ENCODE data around the gene SNAP25.

SNAP25 gene

DNA sequence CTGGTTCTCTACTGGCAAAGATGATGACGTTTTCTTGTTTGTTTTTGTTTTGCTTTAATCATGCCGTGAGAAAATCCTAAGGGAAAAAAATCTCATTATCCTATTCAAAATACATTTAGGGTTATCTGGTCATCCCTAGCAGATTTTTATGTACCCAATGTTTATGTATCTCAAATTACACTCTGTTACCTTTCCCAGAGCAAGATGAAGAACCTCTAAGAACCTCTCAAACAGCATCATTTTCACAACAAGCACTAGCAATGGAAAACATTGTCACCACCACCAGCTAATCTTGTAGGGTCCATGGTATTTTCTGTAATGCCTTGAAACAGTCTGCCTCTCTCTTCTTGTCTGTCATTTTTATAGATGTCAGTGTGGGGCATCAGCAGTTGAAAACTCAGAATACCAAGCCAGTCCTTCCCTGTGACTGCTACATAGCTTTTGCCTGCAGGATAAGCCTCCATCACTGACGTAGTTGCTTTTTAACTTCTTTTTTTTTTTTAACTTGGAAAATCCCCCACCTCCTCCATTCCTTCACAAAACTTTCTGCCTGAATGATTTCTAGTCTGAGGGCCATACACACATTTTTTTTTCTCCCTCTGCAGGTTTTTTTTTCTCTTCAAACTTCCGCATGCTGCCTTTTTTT lies 2.4 kb upstream of the SNAP25 start:
- peaks cover 29% of the 10 kb centered on the region for H3K27me3 ChIP-seq (ENCODE audit: insufficient read depth, poor library complexity, severe bottlenecking)
- no peak overlapping the region for H3K27ac ChIP-seq (replicated peaks)
- no peak overlapping the region for H3K4me3 ChIP-seq (replicated peaks; ENCODE audit: insufficient read depth, low read length)
- no peak for TF ChIP-seq SPI1 (IDR thresholded peaks at IDR 0.05; ENCODE audit: borderline replicate concordance, low read depth)
- no peak for TF ChIP-seq GABPA (IDR thresholded peaks at IDR 0.05; ENCODE audit: low read depth)
- TF ChIP-seq CTCF (IDR thresholded peaks at IDR 0.05; ENCODE audit: insufficient read depth, low read length), result no peak
- TF ChIP-seq, protein P1, sequence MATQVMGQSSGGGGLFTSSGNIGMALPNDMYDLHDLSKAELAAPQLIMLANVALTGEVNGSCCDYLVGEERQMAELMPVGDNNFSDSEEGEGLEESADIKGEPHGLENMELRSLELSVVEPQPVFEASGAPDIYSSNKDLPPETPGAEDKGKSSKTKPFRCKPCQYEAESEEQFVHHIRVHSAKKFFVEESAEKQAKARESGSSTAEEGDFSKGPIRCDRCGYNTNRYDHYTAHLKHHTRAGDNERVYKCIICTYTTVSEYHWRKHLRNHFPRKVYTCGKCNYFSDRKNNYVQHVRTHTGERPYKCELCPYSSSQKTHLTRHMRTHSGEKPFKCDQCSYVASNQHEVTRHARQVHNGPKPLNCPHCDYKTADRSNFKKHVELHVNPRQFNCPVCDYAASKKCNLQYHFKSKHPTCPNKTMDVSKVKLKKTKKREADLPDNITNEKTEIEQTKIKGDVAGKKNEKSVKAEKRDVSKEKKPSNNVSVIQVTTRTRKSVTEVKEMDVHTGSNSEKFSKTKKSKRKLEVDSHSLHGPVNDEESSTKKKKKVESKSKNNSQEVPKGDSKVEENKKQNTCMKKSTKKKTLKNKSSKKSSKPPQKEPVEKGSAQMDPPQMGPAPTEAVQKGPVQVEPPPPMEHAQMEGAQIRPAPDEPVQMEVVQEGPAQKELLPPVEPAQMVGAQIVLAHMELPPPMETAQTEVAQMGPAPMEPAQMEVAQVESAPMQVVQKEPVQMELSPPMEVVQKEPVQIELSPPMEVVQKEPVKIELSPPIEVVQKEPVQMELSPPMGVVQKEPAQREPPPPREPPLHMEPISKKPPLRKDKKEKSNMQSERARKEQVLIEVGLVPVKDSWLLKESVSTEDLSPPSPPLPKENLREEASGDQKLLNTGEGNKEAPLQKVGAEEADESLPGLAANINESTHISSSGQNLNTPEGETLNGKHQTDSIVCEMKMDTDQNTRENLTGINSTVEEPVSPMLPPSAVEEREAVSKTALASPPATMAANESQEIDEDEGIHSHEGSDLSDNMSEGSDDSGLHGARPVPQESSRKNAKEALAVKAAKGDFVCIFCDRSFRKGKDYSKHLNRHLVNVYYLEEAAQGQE (IDR thresholded peaks at IDR 0.05; ENCODE audit: insufficient replicate concordance, low read depth), result no peak
- no peak for TF ChIP-seq POLR2AphosphoS5 (IDR thresholded peaks at IDR 0.05; ENCODE audit: low read depth)
- no peak for DNase-seq (ENCODE audit: low read depth in 1 of 2, low spot score in 1 of 2)

DNA sequence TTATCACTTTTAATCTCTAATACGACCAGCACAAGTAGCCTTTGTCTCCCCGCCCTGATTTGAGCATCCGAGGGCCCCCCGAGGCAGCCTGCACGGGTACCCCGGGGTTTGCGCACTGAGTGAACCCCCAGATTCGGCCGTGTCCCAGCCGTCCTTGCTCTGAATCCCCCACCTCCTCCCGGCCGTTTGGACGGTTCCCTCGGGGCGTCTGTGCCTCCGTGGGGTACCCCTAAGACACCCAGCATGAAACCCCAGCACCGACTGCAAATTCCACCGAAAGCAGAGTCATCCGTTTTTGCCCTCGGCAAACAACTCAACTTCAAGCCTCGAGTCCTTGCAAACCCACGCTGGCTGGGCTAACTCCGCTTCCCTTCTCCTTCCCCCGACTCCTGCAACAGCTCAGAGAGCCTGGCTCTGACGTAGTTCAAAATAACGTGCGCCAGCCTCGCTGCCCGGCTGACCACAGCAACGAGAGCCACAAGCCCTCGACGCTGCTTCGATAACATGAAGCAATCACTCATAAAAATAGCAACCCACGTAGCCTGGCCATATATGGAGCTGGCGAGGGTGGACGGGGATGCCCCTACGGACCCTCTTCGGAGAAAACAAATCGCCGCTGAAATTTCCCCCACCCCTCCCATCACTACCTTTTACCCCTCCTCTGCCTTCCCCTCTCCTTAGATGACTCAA lies 764 bp upstream of the SNAP25 start:
- Histone ChIP-seq H3K27me3 (ENCODE audit: insufficient read depth, poor library complexity, severe bottlenecking) (peaks cover 27% of the 10 kb centered on the region), H3K27ac (replicated peaks) (no peak overlapping the region), H3K4me3 (replicated peaks; ENCODE audit: insufficient read depth, low read length) (no peak overlapping the region)
- DNase-seq (ENCODE audit: low read depth in 1 of 2, low spot score in 1 of 2), result no peak
- TF ChIP-seq, protein P1 (IDR thresholded peaks at IDR 0.05; ENCODE audit: insufficient replicate concordance, low read depth), result no peak
- no peak for TF ChIP-seq GABPA (IDR thresholded peaks at IDR 0.05; ENCODE audit: low read depth)
- no peak for TF ChIP-seq POLR2AphosphoS5 (IDR thresholded peaks at IDR 0.05; ENCODE audit: low read depth)
- TF ChIP-seq SPI1 (IDR thresholded peaks at IDR 0.05; ENCODE audit: borderline replicate concordance, low read depth), result no peak
- TF ChIP-seq CTCF (IDR thresholded peaks at IDR 0.05; ENCODE audit: insufficient read depth, low read length), result no peak

DNA sequence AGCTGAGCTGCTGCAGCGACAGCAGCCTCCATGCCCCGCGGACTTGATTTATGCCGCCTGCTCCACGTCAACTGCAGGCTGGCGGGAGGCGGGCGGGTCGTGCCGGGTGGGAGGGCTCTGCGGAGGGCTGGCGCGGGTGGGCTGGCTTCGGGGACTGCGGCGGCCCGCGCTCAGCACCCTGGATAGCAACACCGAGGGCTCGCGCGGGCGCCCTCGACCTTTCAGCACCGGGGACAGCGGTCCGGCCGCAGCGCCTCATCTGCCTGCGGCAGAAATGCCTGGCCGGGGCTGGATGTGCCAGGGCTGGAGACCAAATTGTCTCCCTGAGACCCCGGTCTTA lies 792 bp downstream of the SNAP25 start:
- H3K4me3 ChIP-seq (replicated peaks; ENCODE audit: insufficient read depth, low read length), result no peak overlapping the region
- TF ChIP-seq CTCF (IDR thresholded peaks at IDR 0.05; ENCODE audit: insufficient read depth, low read length) (no peak), SPI1 (IDR thresholded peaks at IDR 0.05; ENCODE audit: borderline replicate concordance, low read depth) (no peak), POLR2AphosphoS5 (IDR thresholded peaks at IDR 0.05; ENCODE audit: low read depth) (no peak), GABPA (IDR thresholded peaks at IDR 0.05; ENCODE audit: low read depth) (no peak)
- TF ChIP-seq, protein P1 (IDR thresholded peaks at IDR 0.05; ENCODE audit: insufficient replicate concordance, low read depth), result peak; percentile 100
- H3K27me3 ChIP-seq (ENCODE audit: insufficient read depth, poor library complexity, severe bottlenecking), result peaks cover 27% of the 10 kb centered on the region
- H3K27ac ChIP-seq (replicated peaks), result no peak overlapping the region
- peak; percentile 27 to 40 for DNase-seq (ENCODE audit: low read depth in 1 of 2, low spot score in 1 of 2)

Data from HL-60 (cell line).